Parathyroid adenoma (tissue), 2 donors: Measurements from ENCODE around the gene KIAA0040.

ENCODE experiments used
- H2AFZ ChIP-seq: fragments of 300-600 bp; sonication (generic); one replicate; pipeline ENCODE4 v1.7.0; 2017; ENCODE audit warnings: antibody characterized with exemption, mild to moderate bottlenecking
- H3K27ac ChIP-seq: fragments of 300-600 bp; sonication (generic); one replicate; pipeline ENCODE4 v1.7.0; 2017
- H3K27me3 ChIP-seq: fragments of 300-600 bp; sonication (generic); one replicate; pipeline ENCODE4 v1.7.0; 2017; ENCODE audit warnings: low read length; ENCODE audit not compliant: control insufficient read depth, insufficient read depth
- H3K36me3 ChIP-seq: fragments of 300-600 bp; sonication (generic); one replicate; pipeline ENCODE4 v1.7.0; 2017; ENCODE audit warnings: low read length; ENCODE audit not compliant: control insufficient read depth, insufficient read depth
- H3K4me1 ChIP-seq: fragments of 300-600 bp; sonication (generic); one replicate; pipeline ENCODE4 v1.7.0; 2017; ENCODE audit warnings: control low read depth
- H3K4me2 ChIP-seq: fragments of 300-600 bp; sonication (generic); one replicate; pipeline ENCODE4 v1.7.0; 2017; ENCODE audit warnings: low read length
- H3K4me3 ChIP-seq: fragments of 300-600 bp; sonication (generic); one replicate; pipeline ENCODE4 v1.7.0; 2017; ENCODE audit warnings: low read depth, low read length
- H3K79me2 ChIP-seq: fragments of 300-600 bp; sonication (generic); one replicate; pipeline ENCODE4 v1.7.0; 2017; ENCODE audit warnings: control low read depth
- H3K9ac ChIP-seq: fragments of 300-600 bp; sonication (generic); one replicate; pipeline ENCODE4 v1.7.0; 2017; ENCODE audit warnings: mild to moderate bottlenecking
- H3K9me3 ChIP-seq: fragments of 300-600 bp; sonication (generic); one replicate; pipeline ENCODE4 v1.7.0; 2017; ENCODE audit warnings: low read length; ENCODE audit not compliant: control insufficient read depth
- TF ChIP-seq, protein P1 (sequence below): fragments of 300-600 bp; sonication (generic); IDR thresholded peaks from one replicate; pipeline ENCODE4 v1.7.0; 2017; ENCODE audit warnings: antibody characterized with exemption, mild to moderate bottlenecking
- donor health status: primary hyperparathyroidism.

Gene KIAA0040

DNA sequence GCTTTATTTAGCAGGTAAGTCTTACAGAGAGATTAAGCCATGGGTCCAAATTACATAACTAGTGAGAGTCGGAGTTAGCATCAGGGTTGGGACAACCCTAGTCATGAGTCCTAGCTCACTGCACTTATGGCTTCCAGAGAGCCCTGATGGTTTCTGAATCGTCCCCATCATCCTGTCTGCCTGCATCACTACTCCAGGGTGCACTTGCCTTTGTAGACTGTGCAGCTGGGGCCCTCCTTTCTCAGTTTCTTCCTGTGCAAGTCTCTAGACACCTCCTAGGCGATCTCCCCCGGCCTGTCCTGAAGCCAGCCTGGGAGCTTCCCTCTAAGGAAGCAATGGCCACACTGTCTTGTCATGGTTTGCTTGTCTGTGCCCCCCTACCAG lies 37.1 kb downstream of the KIAA0040 start:
- Histone ChIP-seq H3K27ac (no peak overlapping the region), H3K9me3 (no peaks in the 10 kb centered on the region), H3K4me2 (no peak overlapping the region), H3K4me3 (no peak overlapping the region), H3K36me3 (no peaks in the 10 kb centered on the region), H3K4me1 (peaks cover 2% of the 10 kb centered on the region), H3K79me2 (no peaks in the 10 kb centered on the region), H3K9ac (no peak overlapping the region), H2AFZ (no peak overlapping the region), H3K27me3 (no peaks in the 10 kb centered on the region)
- TF ChIP-seq, protein P1, sequence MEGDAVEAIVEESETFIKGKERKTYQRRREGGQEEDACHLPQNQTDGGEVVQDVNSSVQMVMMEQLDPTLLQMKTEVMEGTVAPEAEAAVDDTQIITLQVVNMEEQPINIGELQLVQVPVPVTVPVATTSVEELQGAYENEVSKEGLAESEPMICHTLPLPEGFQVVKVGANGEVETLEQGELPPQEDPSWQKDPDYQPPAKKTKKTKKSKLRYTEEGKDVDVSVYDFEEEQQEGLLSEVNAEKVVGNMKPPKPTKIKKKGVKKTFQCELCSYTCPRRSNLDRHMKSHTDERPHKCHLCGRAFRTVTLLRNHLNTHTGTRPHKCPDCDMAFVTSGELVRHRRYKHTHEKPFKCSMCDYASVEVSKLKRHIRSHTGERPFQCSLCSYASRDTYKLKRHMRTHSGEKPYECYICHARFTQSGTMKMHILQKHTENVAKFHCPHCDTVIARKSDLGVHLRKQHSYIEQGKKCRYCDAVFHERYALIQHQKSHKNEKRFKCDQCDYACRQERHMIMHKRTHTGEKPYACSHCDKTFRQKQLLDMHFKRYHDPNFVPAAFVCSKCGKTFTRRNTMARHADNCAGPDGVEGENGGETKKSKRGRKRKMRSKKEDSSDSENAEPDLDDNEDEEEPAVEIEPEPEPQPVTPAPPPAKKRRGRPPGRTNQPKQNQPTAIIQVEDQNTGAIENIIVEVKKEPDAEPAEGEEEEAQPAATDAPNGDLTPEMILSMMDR: no peak

DNA sequence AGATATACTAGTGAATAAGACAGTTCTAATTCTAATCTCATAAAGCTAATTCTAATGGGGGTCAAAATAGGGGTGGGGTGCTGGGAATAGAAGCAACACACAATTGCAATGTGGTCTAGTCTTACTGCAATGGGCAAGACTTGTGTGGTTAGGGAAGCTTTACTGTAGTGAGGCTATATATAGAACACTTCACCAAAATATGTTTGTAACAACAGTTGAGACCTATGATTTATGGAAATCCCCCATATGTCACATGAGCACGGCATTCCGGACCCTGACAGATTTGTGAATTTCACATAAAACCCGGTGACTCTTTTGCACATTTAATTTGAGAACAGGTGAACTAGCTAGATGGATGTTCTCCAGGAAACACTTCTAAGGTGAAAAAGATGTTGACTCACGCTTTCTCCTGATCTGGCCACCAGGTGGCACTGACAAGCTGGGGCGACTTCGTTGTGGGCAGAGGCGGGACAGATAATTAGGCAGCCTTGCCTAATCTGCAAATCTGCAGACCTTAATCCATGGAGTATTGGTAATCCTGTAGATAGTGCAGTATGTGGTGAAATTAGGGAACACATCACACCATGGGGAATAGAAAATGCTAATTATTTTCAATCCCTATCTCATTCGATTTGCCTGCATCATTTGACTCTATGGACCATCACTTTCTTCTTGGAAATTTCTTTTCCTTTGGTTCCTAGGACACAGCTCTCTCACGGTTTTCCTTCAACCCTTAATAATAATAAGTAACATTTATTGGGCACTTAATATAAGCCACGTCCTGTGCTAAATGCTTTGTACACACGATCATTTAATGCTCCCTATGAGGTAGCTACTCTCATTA lies 37.7 kb downstream of the KIAA0040 start:
- Histone ChIP-seq H2AFZ (no peak overlapping the region), H3K27me3 (no peaks in the 10 kb centered on the region), H3K4me1 (peaks cover 2% of the 10 kb centered on the region), H3K9ac (no peak overlapping the region), H3K4me2 (no peak overlapping the region), H3K79me2 (no peaks in the 10 kb centered on the region), H3K4me3 (no peak overlapping the region), H3K27ac (no peak overlapping the region), H3K36me3 (no peaks in the 10 kb centered on the region), H3K9me3 (no peaks in the 10 kb centered on the region)
- TF ChIP-seq, protein P1: peak; percentile 77

DNA sequence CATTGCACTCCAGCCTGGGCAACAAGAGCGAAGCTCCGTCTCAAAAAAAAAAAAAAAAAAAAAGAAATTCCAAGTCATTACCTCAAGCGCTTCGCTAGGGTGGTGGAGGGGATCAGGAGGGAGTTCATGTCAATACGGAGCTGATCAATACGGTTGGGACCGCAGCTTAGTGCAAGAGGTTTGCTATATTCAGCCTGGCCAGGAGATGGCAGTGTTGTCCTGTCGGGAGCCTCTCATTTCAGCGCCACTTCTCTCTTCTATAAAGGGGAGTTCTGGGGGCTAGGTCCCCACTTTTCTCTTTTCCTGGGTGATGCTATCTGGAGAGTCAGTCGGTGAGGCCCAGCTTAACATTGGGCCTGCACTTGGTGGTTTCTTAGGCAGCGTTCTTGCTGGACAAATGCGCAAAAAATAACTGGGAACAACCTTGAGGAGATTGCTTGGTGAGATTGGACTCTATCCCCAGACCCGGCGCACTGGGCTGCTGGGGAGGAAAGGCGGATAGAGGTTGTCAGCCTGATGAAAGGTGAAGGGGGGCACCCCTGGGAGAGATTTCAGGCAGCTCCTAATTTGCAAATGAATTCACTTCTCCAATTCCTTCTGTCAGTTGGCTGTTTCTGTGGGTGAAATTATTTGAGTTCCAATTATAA lies 40.4 kb downstream of the KIAA0040 start:
- no peaks in the 10 kb centered on the region for H3K27me3 ChIP-seq
- no peak overlapping the region for H3K27ac ChIP-seq
- H3K4me2 ChIP-seq: no peak overlapping the region
- no peak overlapping the region for H3K9ac ChIP-seq
- TF ChIP-seq, protein P1: peak; percentile 79
- peaks cover 2% of the 10 kb centered on the region for H3K4me1 ChIP-seq
- no peaks in the 10 kb centered on the region for H3K79me2 ChIP-seq
- no peaks in the 10 kb centered on the region for H3K36me3 ChIP-seq
- H3K4me3 ChIP-seq: no peak overlapping the region
- H3K9me3 ChIP-seq: no peaks in the 10 kb centered on the region
- no peak overlapping the region for H2AFZ ChIP-seq

DNA sequence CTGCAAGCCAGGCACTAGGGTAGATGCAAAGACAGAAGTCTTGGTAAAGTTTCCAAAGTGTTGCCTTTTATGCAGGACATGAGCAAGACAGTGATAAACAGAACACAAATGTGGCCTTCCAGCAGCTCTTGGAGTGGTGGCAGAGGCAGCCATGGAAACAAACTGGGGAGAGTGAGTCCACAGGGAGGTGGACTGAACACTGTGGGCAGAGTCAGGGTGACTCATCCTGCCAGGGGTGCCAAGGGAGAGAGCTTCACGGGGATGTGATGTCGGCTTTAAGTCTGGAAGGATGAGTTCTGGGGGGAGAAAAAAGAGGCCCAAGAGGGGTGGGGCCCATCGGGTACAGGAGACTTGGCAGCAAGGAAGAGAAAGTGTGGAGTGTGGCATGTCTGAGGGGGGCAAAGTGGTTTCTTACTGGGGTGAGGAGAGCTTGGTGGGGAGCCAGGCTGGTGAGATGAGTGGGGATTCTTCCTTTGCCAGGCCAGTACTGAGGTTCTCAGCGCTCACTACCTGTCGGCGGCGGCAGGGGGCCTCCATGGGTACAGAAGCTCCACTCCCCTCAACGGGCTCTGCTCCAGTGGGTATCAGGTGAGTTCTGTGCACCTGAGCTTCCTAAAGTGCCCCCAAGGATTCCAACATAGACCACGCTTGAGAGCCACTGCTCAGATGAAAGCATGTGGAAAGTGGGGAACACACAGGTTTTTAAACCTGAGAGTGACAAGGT lies 41.8 kb downstream of the KIAA0040 start:
- TF ChIP-seq, protein P1: no peak
- Histone ChIP-seq H3K9me3 (no peaks in the 10 kb centered on the region), H3K27me3 (no peaks in the 10 kb centered on the region), H3K79me2 (no peaks in the 10 kb centered on the region), H3K27ac (no peak overlapping the region), H3K9ac (no peak overlapping the region), H3K4me1 (peaks cover 2% of the 10 kb centered on the region), H3K36me3 (no peaks in the 10 kb centered on the region), H3K4me2 (no peak overlapping the region), H2AFZ (no peak overlapping the region), H3K4me3 (no peak overlapping the region)
